Activated CD8-positive, alpha-beta memory T cell treated with anti-CD3 and anti-CD28 coated beads, Interleukin-2, amount 50 U/mL, for 24 hours (primary cell): Measurements from ENCODE around the gene PPT1.
"Not testable (repeated sequence)": the region's sequence is repeated elsewhere in the genome, so short reads cannot be mapped to it uniquely, and the experiment has no call there.

Experiments
- DNase-seq: peaks from one replicate; pipeline ENCODE4 v3.0.0-alpha.2; 2020; ENCODE audit errors: extremely low read depth

The PPT1 gene

GRCh38 chr1:40057310-40058030 lies 39.6 kb downstream of the PPT1 start:
- no peak for DNase-seq

- no peak for DNase-seq
Observed at GRCh38 chr1:40056519-40057309, 40.3 kb downstream of the PPT1 start.

GRCh38 chr1:40053138-40053887 lies 43.7 kb downstream of the PPT1 start:
- DNase-seq = no peak

GRCh38 chr1:40050863-40051262 lies 46.2 kb downstream of the PPT1 start:
- no peak for DNase-seq

- DNase-seq = no peak
Observed at GRCh38 chr1:40049725-40050124, 47.3 kb downstream of the PPT1 start.

GRCh38 chr1:40047769-40048168 lies 49.3 kb downstream of the PPT1 start:
- no peak for DNase-seq

- no peak for DNase-seq
Observed at GRCh38 chr1:40047276-40047675, 49.8 kb downstream of the PPT1 start.

- DNase-seq = no peak
Observed at GRCh38 chr1:40045766-40046165, 51.3 kb downstream of the PPT1 start.

GRCh38 chr1:40045182-40045581 lies 51.9 kb downstream of the PPT1 start:
- no peak for DNase-seq

GRCh38 chr1:40044110-40044509 lies 52.9 kb downstream of the PPT1 start:
- no peak for DNase-seq

GRCh38 chr1:40042341-40042740 lies 54.7 kb downstream of the PPT1 start:
- DNase-seq = no peak

- no peak for DNase-seq
Observed at GRCh38 chr1:40041466-40041838, 55.6 kb downstream of the PPT1 start.

- peak; percentile 99 for DNase-seq
Observed at GRCh38 chr1:40040511-40041465, 56.3 kb downstream of the PPT1 start, which contains the start of gene CAP1. Gene CAP1, plus strand, starts transcription at chr1:40040729. Its CDS starts 18,618 bp downstream, at chr1:40059347.

GRCh38 chr1:40039757-40040510 lies 57.1 kb downstream of the PPT1 start:
- peak; percentile 52 for DNase-seq

GRCh38 chr1:40039245-40039756 lies 57.8 kb downstream of the PPT1 start:
- DNase-seq = no peak

GRCh38 chr1:40038697-40039096 lies 58.4 kb downstream of the PPT1 start:
- no peak for DNase-seq

- DNase-seq = not testable (repeated sequence)
Observed at GRCh38 chr1:40037254-40037653, 59.8 kb downstream of the PPT1 start.

GRCh38 chr1:40036574-40036973 lies 60.5 kb downstream of the PPT1 start:
- no peak for DNase-seq

- DNase-seq = no peak
Observed at GRCh38 chr1:40034869-40035268, 62.2 kb downstream of the PPT1 start.

GRCh38 chr1:40032240-40032891 lies 64.7 kb downstream of the PPT1 start:
- DNase-seq = no peak
